DMS153 (cell line): ENCODE results near the gene FAM13C.

ENCODE experiments used
- DNase-seq: peaks from one replicate; lab custom pipeline; 2025; lab: John Stamatoyannopoulos, UW

The FAM13C gene

DNA sequence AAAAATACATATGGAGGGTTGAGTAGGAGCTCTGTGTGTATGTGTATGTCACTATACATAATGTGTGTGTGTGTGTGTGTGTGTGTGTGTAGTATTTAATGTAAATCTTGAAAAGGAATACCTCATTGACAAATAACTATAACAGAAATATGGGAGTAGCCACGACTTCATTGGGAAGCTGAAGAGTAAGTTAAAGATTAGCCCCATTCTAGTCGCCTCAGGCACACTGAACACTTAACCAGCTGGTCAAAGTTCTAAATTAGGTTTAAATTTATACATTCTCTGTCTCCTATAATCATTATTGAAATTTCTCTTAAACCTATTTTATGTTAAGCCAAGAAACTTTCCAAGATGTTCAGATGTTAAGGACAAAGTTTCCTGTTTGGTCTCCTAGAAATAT, 45.3 kb downstream of the FAM13C start:
- DNase-seq, result no peak

DNA sequence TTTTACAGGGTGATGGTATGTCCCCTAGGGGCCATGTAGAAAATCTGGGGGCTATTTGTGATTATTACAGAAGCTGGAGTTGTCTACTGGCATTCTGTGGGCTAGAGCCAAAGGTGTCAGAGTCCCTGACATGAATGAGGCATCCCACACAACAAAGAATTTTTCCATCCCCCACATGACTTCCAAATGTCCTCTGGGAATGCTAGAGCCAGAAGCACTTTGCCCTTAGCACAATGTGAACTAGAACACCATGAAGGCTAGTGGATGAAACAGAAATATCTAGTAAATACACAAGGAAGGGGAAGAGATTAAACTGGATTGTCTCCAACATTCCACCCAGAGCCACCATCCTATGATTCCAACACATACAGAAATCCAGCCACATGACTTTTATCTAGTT, 46.9 kb downstream of the FAM13C start:
- no peak for DNase-seq

- no peak for DNase-seq
Measured at GRCh38 chr10:59314268-59314667, 48.1 kb downstream of the FAM13C start.

DNA sequence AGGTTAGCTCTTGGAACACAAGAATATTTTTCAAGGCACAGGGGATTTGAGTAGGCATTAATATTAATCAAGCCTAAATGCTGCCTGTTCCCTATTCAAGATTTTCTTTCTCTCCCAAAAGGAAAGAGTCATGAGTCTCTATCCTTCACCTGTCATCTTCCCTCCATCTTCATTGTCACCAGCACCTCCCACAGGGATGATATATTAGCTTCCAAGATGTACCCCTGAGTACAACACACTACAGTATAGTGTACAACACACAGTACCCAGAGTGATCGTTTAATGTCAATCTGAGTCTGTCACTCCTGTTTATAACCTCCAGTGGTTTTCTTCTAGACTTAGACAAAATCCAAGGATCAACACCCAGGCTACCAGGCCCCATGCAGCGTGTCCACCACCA, 50.1 kb downstream of the FAM13C start:
- no peak for DNase-seq

GRCh38 chr10:59311025-59311424, 51.3 kb downstream of the FAM13C start:
- DNase-seq, result peak; percentile 3

- DNase-seq, result no peak
Measured at GRCh38 chr10:59310324-59310914, 51.9 kb downstream of the FAM13C start.

DNA sequence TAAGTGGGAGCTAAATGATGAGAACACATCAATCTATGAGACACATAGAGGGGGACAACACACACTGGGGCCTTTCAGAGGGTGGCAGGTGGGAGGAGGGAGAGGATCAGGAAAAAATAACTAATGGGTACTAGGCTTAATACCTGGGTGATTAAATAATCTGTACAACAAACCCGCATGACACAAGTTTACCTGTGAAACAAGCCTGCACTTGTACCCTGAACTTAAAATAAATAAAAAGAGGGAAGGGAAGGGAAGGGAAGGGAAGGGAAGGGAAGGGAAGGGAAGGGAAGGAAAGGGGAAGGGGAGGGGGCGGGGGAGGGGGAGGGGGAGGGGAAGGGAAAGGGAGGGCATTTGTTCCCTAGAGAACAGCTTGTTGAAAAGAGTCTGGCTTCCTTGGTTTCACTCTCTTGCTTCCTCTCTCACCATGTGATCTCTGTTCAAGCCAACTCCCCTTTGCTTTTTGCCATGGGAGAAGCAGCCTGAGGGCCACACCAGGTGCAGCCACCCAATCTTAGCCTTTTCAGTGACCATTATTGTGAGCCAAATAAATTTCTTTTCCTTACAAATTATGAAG, 57.7 kb downstream of the FAM13C start:
- no peak for DNase-seq

- no peak for DNase-seq
Measured at GRCh38 chr10:59303018-59303417, 59.3 kb downstream of the FAM13C start.

DNA sequence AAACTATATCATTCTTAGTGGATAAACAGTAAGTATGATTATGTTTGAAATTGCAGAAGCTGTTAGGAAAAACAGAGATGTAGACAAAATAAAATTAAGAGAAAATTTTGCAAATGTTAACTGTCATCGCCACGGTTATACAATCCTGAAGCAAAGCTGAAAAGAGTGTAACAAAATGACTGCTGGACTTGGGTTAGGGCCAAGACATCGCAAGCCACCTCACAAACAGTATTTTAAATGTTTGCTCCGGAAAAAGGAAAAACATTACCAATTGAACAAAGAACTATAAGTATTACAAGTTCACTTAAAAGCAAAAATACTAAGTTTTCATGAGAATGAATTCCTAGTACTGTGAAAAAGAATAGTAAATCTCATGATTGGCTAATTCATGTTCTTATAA, 60.0 kb downstream of the FAM13C start:
- DNase-seq, result no peak

DNA sequence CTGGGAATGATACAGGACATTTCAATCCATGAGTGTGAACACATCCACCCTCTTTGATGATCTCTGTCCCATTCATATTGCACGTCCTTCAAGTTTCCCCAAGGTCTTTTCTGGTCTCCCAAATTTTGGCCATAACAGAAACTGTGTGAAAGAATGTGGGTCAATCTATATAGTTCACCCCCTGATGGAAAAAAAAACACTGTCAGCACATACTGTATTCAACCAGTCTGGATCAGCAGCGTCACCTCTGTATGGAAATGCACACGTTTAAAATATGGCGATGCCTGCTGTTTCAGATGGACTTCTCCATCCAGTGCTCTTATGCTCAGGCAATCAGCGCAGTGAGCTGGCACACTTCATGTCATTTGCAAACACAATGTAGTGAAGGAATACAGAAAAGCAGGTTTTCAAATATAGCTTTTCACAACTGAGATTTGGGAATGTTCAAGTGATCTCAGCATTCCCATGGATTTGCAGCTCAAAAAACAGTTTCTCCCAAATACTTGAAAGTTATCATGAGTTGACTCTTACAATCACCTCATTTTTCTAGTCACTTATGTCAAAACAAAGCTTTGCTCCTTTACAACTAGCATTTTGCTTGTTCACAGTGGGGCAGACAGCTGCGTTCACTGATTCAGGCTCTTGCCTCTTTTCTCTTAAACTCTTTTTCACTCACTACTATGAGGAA, 61.1 kb downstream of the FAM13C start:
- DNase-seq, result no peak

- no peak for DNase-seq
Measured at GRCh38 chr10:59300386-59300785, 62.0 kb downstream of the FAM13C start.

DNA sequence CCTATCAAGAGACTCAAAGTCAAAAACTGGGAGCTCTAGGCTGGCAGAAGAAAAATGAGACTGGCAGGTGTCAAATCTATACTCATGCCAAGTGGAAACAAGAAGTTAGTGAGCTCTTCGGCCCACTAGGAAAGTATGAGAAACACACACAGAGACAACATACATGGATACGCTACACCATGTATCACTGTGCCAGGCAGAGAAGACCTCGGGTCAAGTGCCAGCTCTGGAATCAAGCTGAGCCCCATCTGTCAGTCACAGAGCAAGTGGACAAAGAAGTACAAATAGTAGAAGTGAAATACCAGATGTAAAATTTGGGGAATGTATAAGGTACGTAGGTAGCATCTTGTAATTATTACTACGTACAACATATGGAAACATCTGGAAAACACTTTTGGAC, 62.4 kb downstream of the FAM13C start:
- no peak for DNase-seq

GRCh38 chr10:59290448-59290847, 71.9 kb downstream of the FAM13C start:
- no peak for DNase-seq

GRCh38 chr10:59289853-59290252, 72.5 kb downstream of the FAM13C start:
- DNase-seq, result no peak

DNA sequence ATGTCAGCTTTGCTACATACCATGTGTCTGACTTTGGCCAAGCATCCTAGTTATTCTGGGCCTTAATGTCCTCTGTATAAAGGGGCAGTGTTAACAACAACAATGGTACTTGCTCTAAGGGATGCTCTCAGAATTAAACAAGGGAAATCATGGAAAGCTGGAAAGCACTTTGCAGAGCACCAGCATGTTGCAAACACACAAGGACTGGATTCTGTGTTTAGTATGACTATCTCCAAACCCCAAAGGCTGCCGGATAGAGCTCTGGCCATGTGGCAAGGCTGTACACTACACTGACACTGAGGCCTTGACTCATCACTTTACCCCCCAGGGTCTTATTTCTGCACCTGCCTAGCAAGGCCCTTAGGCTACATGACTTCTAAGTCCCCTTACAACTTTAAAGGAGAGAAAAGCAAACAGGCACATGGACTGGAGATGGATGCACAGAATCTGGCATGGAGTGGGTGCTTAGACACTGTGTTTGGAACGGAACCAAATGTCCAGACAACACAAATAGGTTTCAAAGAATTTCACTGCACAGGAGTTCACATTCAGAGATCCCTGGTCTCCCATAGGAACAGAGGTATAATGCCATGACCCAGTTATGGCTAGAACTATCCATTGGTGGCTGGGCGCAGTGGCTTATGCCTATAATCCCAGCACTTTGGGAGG, 74.6 kb downstream of the FAM13C start:
- no peak for DNase-seq

GRCh38 chr10:59285848-59286247, 76.5 kb downstream of the FAM13C start:
- no peak for DNase-seq

DNA sequence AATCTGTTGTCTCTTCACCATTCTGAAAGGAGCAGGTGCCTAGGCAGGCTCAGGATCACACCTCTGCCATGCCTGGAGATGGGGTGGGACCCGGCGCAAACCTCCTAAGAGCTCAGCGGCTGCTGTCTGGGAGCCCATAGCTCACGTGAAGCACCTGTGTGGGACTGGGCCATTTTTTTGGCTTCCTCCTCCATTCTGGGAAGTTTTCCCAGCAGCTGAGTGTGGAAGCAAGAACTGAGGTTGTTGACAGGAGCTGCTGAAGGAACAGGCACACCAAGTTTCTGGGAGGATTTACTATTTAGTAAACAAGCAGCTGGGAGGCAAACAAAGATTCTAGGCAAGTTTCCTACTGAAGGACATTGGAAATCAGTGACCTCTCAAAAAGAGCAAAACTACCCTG, 77.3 kb downstream of the FAM13C start:
- no peak for DNase-seq

- no peak for DNase-seq
Measured at GRCh38 chr10:59284118-59284975, 78.0 kb downstream of the FAM13C start.

DNA sequence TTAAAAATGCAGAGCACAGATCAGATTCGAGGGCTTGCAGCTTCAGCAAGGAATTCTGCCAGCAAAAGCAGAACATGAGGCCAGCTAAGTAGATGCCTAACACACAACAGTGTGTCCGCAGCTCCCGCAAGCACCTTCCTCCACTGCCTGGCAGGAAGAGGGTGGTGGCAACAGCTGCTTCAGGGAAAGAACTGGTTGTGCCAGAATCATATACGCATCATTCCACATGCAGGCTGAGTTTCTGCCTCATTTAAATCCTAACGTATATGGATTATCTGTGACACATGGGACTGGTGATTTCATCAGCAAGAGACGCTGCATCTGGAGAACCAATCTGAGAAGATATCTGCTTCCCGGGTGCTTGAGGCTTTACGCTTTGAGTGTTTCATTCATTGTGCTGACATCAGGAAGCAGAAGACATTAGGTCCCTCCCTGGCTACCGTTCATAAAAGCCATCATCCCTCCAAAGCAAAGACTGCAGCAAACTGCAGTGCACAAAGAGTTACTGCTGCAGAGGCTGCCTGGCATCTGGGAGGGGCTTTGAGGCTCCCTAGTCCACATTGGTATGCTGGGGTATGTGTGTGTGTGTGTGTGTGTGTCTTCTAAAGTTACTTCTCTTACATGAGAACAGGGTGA, 78.8 kb downstream of the FAM13C start:
- DNase-seq, result peak; percentile 42

GRCh38 chr10:59281861-59282260, 80.5 kb downstream of the FAM13C start:
- DNase-seq, result no peak

DNA sequence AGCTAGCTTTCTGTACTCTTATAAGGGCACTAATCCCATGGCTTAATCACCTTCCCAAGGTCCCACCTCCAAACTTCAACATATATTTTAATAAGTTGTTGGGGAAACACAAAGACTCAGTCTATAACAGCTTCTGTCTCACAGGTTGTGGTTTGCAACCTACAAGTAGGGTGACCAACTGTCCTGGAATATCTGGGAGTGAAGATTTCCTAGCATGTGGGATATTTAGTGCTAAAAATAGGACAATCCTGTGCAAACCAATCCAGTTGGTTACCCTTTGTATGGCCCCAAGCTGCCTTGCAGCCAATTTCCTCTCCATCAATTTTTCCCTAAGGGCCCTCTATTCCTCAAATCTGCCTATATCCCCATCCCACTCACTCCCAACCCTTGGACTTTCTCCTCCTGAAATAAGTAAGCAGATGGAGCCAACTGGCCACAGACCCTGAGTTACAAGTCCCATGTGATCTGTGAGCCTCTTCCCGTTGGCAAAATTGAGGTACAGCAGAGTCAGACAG, 82.3 kb downstream of the FAM13C start:
- DNase-seq, result no peak

DNA sequence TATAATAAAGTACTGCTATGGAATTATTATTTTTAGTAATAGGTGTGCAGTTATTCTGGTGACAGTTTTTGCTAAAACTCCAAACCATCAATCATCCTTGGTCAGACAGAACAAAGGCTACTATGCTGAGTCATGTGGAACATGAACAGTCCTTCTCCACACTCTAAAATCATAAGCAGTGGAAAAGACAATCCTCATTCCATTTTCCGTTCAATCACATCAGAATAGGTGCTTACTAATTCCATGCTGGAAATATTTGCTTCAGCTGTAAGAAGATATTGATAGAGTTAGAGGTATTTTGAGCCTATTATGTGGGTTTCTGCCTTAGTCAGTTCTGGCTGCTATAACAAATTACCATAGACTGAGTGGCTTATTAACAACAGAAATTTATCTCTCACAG, 82.9 kb downstream of the FAM13C start:
- DNase-seq, result no peak
